Glomerular visceral epithelial cell (primary cell): ENCODE results near the gene APOL3.
"Not testable (repeated sequence)": the region's sequence is repeated elsewhere in the genome, so short reads cannot be mapped to it uniquely, and the experiment has no call there.

Source experiments
- DNase-seq: peaks from one replicate; pipeline ENCODE4 v3.0.0-alpha.2; 2016; ENCODE audit errors: extremely low spot score

The APOL3 gene

DNA sequence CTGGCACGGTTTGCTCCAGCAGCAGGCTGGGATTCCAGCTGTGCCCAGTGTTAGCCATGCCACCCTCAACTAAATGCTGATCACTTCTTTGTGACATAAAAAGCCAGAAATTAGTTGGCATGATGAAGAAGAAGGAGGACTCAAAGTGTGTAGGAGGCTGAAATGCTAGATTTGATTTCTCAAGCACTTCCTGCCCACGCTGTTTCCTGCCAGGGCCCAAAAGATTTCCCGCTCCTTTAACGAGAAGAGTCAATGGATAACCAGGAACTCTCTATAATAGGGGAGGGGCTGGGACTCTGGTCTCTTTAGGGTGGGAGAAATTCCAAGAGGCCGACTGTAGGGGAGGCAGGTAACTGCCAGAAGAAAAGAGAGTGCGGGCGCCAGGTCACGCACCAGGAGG lies 26.4 kb downstream of the APOL3 start:
- no peak for DNase-seq

DNA sequence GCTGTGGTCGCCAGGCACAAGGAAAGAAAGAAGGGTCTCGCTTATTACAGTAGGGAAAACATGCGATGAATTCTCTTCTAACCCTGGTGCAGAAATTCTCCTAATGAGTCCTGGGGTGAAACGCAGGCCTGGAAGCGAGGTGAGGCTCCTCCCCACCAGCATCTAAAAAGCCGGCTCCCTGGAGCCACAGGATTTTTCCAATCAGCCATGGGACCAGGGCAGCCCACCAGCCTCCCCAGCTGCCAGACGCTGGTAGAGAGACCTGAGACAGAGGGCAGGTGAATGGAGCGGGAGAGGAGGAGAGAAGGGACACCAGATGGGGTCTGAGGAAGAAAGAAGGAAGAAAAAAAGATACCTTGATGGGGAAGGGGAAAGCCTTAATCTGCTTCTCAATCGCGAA lies 28.6 kb downstream of the APOL3 start:
- DNase-seq: no peak

DNA sequence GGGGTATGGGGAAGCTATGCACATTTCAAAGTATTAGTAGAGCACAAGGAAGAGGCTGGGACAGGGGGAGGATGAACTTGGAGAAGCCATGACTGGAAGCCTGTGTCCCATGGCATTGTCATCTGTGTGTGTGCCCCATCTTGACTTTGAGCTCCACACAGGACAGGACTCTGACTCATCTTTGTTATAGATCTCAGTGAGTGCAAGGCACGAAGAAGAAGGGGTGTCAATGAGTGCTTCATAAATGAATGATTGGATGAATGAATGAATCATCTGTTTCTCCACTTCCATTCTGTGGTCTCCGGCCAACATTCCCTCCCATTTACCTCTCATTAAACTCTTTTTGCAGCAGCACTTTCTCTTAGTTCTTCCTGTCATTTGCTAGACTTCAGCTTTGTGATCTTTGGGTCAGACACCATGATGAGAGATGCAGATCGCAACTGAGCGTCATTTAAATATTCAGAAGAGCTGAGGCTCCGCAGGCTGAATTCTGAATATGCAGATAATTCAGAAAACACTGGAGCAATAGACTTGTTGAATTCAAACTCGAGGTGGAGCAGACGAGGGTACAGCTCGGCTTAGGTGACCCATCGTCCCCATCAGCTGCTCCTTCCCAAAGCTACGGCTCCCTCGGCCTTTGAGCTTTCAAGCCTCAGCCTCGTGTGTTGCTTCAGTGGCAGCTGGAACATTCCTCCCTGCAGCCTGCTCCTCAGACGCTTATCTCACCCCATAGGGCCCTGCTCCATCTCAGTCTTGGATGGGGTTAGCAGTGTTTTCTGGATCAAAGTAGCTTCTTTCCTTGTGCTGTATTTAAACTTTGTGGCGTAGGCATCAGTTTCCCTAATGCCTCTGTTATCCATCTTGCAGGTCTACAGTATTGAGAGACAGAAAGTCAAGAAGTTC lies 30.8 kb downstream of the APOL3 start:
- DNase-seq: no peak

- no peak for DNase-seq
Measured at GRCh38 chr22:36129071-36129470, 31.5 kb downstream of the APOL3 start.

DNA sequence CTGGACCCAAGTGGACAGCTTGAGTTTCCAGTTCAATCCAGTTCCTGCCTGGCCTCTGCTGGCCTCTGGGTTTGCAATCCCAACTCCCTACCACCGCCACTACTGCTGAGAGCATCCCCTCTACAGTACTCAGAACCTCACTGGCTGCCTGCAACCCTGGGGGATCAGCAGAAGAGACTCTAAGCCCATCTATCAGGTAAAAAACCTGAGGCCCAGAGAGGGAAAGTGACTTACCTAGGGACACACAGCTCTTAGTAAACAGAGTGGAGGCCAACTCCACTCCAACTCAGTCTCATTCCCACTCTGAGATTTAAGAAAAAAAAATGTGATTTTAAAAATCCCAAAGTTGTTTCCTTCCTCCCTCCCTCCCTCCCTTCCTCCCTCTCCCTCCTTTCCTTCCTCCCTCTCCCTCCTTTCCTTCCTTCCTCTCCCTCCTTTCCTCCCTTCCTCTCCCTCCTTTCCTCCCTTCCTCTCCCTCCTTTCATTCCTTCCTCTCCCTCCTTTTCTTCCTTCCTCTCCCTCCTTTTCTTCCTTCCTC lies 34.5 kb downstream of the APOL3 start:
- DNase-seq: no peak

- no peak for DNase-seq
Measured at GRCh38 chr22:36125434-36125833, 35.1 kb downstream of the APOL3 start.

DNA sequence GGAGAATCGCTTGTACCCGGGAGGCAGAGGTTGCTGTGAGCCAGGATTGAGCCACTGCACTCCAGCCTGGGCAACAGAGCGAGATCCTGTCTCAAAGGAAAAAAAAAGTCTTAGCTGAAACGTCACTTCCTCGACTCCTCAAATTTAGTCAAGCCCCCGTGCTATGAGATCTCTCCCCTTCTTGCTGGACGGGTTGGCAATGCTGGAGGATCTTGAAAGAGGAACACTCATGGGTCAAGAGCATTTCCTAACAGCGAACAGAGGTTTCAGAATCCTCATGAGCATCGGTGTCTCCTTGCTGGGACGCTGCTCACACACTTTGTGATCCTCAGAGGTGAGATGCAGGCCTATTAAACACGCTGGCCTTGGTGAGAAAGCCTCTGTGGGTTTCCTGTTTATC lies 35.9 kb downstream of the APOL3 start:
- no peak for DNase-seq

DNA sequence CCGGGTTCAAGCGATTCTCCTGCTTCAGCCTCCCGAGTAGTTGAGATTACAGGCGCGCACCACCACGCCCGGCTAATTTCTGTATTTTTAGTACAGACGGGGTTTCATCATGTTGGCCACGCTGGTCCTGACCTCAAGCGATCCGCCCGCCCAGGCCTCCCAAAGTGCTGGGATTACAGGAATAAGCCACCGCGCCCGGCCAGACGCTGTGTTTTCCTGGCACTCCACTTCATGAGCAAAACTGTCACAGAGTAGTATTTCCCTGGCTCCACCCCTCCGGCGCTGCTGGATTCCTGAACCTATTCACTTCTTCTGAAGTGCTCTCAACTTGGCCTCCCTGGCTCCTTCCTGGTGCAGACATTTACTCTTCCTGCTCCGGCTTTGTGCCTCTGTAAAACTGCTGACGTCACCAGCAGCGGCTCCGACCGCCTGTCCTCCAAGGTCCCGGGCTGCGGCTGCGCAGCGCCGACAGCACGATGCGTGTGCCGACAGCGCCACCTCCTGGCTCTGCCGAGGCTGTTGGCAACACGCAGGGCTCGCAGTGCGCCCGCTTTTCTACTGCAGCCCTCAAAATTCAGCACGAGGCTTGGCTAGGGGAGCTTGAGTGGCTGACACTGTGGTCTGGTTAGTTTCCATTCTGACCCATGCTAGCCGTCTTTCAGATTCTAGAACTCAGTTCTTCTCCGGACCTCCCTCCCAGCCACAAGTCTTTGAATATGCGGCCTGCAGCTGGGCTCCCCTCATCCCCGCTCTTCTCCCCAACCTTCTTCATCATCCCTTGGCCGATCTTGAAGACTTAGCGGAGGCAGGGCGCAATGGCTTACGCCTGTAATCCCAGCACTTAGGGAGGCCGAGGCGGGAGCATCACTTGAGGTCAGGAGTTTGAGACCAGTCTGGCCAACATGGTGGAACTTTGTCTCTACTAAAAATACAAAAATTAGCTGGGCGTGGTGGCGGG lies 36.6 kb downstream of the APOL3 start:
- DNase-seq: peak; percentile 91

DNA sequence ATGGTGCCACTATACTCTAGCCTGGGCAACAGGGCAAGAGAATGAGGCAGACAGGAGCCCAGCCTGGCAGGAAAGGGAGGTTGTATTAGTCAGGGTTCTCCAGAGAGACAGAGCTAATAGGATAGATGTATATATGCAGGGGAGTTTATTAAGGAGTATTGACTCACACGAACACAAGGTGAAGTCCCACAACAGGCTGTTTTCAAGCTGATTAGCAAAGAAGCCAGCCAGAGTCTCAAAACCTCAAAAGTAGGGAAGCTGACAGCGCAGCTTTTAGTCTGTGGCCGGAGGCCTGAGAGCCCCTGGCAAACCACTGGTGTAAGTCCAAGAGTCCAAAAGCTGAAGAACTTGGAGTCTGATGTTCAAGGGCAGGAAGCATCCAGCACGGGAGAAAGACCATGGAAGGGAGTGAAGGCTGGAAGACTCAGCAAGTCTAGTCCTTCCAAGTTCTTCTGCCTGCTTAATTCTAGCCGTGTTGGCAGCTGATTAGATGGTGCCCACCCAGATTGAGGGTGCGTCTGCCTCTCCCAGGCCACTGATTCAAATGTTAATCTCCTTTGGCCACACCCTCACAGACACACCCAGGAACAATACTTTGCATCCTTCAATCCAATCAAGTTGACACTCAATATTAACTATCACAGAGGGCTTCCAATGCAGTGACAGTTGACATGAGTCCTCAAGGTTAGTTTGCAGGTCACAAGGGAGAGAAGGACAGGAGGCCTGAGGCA lies 39.8 kb downstream of the APOL3 start:
- DNase-seq: not testable (repeated sequence)

GRCh38 chr22:36117053-36117554 lies 43.5 kb downstream of the APOL3 start:
- no peak for DNase-seq

DNA sequence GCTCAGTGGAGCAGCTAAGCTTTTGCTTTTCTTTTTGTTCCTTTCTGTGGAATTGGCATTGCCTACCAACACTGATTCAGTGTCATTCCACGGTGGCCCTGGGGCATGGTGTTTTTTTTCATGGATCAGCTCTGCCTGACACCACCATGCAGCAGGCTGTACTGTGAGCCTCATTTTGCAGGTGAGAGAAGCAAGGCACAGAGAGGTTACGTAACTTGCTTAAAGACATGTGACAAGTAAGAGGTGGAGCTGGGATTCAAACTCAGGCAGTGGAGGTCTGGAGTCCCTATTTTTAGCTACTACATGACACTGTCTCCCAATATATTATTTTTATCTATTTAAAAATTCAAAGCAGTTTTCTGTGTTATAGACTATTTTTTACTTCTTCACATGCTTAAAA lies 44.4 kb downstream of the APOL3 start:
- no peak for DNase-seq

- DNase-seq: no peak
Measured at GRCh38 chr22:36113121-36113520, 47.4 kb downstream of the APOL3 start.

GRCh38 chr22:36111316-36111715 lies 49.2 kb downstream of the APOL3 start:
- DNase-seq: no peak

DNA sequence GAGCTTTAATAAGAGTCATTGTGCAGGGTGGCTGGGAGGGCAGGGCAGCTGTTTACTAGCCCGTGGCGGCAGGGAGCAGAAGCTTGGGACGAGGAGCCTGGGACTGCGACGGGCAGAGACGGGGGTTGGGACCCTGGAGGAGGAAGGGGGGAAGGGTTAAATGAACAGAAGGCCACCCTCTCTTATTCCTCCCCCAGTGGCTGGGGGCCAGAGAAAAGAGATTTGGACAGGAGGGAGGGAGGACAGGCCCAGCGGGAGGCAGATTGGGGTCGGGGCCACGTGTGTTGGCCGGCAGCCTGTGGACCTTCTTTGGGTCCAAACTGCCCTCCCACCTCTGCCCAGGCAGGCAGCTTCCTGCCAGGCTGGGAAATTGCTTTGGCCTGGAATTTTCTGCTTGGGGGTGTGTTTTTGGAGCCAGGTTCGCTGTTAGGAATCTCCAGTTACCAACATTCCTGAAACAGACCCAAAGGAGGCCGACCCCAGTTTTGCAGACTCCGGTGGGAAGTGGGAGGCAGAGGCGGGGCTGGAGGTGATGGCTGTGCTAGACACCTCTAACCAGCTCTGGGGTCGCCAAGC lies 50.2 kb downstream of the APOL3 start:
- DNase-seq: no peak

- no peak for DNase-seq
Measured at GRCh38 chr22:36107436-36107835, 53.1 kb downstream of the APOL3 start.

DNA sequence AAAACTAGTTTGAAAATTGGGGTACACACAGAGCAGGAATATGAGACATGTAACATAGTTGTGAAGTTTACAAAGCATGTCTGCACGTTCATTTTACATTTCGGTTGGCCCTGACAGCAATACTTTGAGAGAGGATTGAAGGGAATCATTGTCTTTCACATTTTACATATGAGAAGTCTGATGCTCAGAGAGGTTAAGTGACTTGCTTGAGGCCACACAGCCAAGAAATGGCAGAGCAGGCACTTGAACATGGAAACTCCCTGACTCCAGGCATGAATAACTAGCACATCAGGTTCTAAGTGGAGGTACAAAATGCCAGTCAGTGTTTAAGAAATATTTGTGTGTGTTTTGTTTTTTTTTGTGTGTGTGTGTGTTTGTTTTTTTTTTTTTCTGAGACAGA lies 53.6 kb downstream of the APOL3 start:
- no peak for DNase-seq

GRCh38 chr22:36104988-36105387 lies 55.6 kb downstream of the APOL3 start:
- no peak for DNase-seq

- no peak for DNase-seq
Measured at GRCh38 chr22:36104435-36104834, 56.1 kb downstream of the APOL3 start.

DNA sequence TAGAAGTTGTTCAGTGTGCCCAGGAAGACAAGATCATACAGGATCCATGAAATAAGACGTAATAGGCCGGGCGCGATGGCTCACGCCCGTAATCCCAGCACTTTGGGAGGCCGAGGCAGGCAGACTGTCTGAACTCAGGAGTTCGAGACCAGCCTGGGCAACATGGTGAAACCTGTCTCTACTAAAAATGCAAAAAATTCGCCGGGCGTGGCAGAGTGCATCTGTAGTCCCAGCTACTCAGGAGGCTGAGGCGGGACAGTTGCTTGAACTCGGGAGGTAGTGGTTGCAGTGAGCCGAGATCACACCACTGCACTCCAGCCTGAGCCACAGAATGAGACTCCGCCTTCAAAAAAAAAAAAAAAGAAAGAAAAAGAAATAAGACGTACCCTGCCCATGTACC lies 56.7 kb downstream of the APOL3 start:
- DNase-seq: no peak

DNA sequence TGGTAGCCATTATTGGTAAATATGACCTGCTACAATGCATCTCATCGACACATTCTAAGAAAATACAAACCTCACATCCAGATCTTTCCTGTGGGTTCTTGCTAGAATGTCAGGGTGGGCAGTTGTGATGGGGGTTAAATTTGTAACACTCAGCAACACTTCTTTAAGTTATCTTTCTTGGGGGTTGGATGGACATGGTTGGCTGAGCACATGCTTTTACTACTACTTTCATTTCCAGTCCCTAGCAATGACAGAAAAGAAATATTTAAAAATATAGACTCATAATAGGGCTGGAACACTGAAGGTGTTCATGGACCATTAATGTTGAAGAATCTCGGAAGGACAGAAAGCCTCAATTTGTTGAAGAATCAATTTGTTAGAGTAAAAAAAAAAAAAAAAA lies 57.6 kb downstream of the APOL3 start:
- no peak for DNase-seq

DNA sequence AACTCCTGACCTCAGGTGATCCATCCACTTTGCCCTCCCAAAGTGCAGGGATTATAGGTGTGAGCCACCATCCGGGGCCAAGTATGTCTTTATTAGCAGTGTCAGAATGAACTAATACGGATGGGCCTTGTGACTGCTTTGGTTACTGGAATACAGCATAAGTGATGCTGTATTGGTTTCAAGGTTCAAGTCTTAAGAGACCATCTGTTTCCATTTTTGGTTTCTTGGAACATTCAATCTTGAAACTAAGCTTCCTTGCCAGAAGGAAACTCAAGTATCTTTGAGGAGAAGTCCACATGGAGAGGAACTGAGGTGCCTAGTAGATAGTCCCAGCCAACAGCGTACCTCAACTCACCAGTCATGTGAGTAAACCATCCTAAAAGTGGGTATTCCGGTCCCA lies 58.8 kb downstream of the APOL3 start:
- DNase-seq: no peak
